Lung microvascular endothelial cell (primary cell): ENCODE data around the gene KCNN4. TPM values are rescaled to one million over a fixed set of nuclear protein-coding genes. Genes with fewer than 3 reads are reported as not detected.
A peak's percentile ranks its signal among the peaks of the same experiment; 100 is the strongest.

Source experiments
- DNase-seq, 2 donors: peaks; one replicate each; pipeline versions ENCODE4 v3.0.0 to v3.0.0-alpha.2; 2010; ENCODE audit warnings: low read depth in 2 of 2
- total RNA-seq: library from RNA; depleted of rRNA; stranded (reverse); fragments of >200 nt; gene quantifications from 2 replicates; pipeline ENCODE4 v1.2.1, GENCODE V29; 2014

KCNN4 gene
- total RNA-seq, 1 donor from 2014 or later, result not detected

GRCh38 chr19:43749898-43750297, 30.9 kb downstream of the KCNN4 start:
- no peak for DNase-seq

- no peak for DNase-seq
Measured at GRCh38 chr19:43749152-43749551, 31.6 kb downstream of the KCNN4 start.

GRCh38 chr19:43748685-43749084, 32.1 kb downstream of the KCNN4 start:
- no peak for DNase-seq

GRCh38 chr19:43748205-43748594, 32.6 kb downstream of the KCNN4 start:
- DNase-seq, result no peak

GRCh38 chr19:43747557-43748204, 33.1 kb downstream of the KCNN4 start:
- peak; percentile 30 to 50 for DNase-seq

- no peak for DNase-seq
Measured at GRCh38 chr19:43743059-43743458, 37.7 kb downstream of the KCNN4 start.

GRCh38 chr19:43741075-43741825, 39.5 kb downstream of the KCNN4 start:
- no peak for DNase-seq

GRCh38 chr19:43739439-43740235, 41.1 kb downstream of the KCNN4 start:
- peak; percentile 34 to 36 for DNase-seq

- peak in 1 of 2 donors; percentile 57 for DNase-seq
Measured at GRCh38 chr19:43738780-43739211, 42.0 kb downstream of the KCNN4 start.

GRCh38 chr19:43735957-43736356, 44.8 kb downstream of the KCNN4 start:
- DNase-seq, result no peak

- no peak for DNase-seq
Measured at GRCh38 chr19:43735013-43735412, 45.8 kb downstream of the KCNN4 start.

GRCh38 chr19:43731846-43732245, 48.9 kb downstream of the KCNN4 start:
- DNase-seq, result no peak

- no peak for DNase-seq
Measured at GRCh38 chr19:43731346-43731745, 49.4 kb downstream of the KCNN4 start.

- no peak for DNase-seq
Measured at GRCh38 chr19:43729919-43730318, 50.9 kb downstream of the KCNN4 start.

- no peak for DNase-seq
Measured at GRCh38 chr19:43727593-43727853, 53.2 kb downstream of the KCNN4 start.

GRCh38 chr19:43726736-43727592, 53.8 kb downstream of the KCNN4 start:
- DNase-seq, result no peak

- DNase-seq, result peak; percentile 53 to 79
Measured at GRCh38 chr19:43725468-43725867, 55.3 kb downstream of the KCNN4 start.

- DNase-seq, result no peak
Measured at GRCh38 chr19:43724896-43725295, 55.9 kb downstream of the KCNN4 start.

GRCh38 chr19:43723588-43723987, 57.2 kb downstream of the KCNN4 start:
- peak in 1 of 2 donors; percentile 20 for DNase-seq

GRCh38 chr19:43721469-43722048, 59.2 kb downstream of the KCNN4 start:
- DNase-seq, result no peak

GRCh38 chr19:43720936-43721335, 59.8 kb downstream of the KCNN4 start:
- no peak for DNase-seq
